ENCODE results near the gene GIT2.
"Not testable (repeated sequence)": the region's sequence is repeated elsewhere in the genome, so short reads cannot be mapped to it uniquely, and the experiment has no call there.

GIT2 gene

DNA sequence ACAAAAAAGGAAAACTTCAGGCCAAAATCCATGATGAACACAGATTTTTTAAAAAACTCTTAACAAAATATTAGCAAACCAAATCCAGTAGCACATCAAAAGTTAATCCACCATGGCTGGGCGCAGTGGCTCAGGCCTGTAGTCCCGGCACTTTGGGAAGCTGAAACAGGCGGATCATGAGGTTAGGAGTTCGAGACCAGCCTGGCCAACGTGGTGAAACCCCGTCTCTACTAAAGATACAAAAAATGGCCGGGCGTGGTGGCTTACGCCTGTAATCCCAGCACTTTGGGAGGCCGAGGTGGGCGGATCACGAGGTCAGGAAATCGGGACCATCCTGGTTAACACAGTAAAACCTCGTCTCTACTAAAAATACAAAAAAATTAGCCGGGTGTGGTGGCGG lies 9.9 kb downstream of the GIT2 start:
- H3K36me3 ChIP-seq (ENCODE audit: control insufficient read depth in 5 of 5, insufficient read depth in 5 of 5, low read length in 5 of 5) = peaks cover 38 to 83% (median 61%) of the 10 kb centered on the region in 5 donors
- H3K9ac ChIP-seq (ENCODE audit: low read length in 5 of 5); H3K9me3 ChIP-seq (ENCODE audit: control insufficient read depth in 5 of 5, low read length in 5 of 5); H3K4me3 ChIP-seq (ENCODE audit: low read depth in 1 of 5, low read length in 5 of 5); H3K27ac ChIP-seq (ENCODE audit: low read depth, low read length); H3K27me3 ChIP-seq (ENCODE audit: control insufficient read depth in 5 of 5, insufficient read depth in 4 of 5, low read length in 5 of 5); H3K4me1 ChIP-seq (ENCODE audit: control insufficient read depth in 5 of 5, insufficient read depth in 5 of 5, low read length in 5 of 5): not testable (repeated sequence)

DNA sequence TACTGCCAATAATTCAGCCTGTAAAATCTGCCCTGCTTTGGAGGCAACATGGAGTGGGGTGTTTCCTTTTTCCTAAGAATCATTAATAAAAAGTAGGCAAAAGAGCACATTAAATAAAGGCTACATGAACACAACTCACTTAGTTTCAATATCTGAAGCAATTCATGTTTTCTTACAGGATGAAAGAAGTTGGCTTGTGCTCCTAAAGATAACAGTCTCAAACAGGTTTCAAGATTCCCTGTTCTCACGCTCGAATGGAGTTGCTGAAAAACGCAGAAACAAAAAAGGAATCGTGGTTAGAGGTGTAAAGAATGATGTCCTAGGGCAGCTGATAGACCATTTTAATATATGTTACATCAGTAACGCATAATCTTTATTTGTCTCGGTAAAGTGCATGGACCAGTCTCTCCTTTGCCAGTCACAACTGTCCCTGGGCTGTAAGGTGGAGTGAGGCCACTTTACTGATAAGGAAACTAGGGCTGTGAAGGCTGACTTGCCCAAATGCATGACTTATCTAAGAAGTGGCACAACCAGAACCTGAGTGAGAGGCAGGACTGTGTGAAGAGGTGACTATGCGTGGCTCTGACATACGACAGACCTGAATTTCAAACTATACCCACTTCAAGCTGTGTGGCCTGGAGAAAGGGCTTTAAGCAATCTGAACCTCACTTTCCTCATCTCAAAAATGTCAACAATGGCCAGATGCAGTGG lies 12.6 kb downstream of the GIT2 start:
- no peak overlapping the region for H3K9ac ChIP-seq (ENCODE audit: low read length in 5 of 5)
- H3K27me3 ChIP-seq (ENCODE audit: control insufficient read depth in 5 of 5, insufficient read depth in 4 of 5, low read length in 5 of 5) = no peaks in the 10 kb centered on the region
- H3K9me3 ChIP-seq (ENCODE audit: control insufficient read depth in 5 of 5, low read length in 5 of 5) = no peaks in the 10 kb centered on the region
- H3K36me3 ChIP-seq (ENCODE audit: control insufficient read depth in 5 of 5, insufficient read depth in 5 of 5, low read length in 5 of 5) = peaks cover 37 to 87% (median 68%) of the 10 kb centered on the region in 5 donors
- H3K4me1 ChIP-seq (ENCODE audit: control insufficient read depth in 5 of 5, insufficient read depth in 5 of 5, low read length in 5 of 5) = peaks cover 0 to 3% (median 0%) of the 10 kb centered on the region in 5 donors
- H3K27ac ChIP-seq (ENCODE audit: low read depth, low read length) = no peak overlapping the region
- no peak overlapping the region for H3K4me3 ChIP-seq (ENCODE audit: low read depth in 1 of 5, low read length in 5 of 5)

DNA sequence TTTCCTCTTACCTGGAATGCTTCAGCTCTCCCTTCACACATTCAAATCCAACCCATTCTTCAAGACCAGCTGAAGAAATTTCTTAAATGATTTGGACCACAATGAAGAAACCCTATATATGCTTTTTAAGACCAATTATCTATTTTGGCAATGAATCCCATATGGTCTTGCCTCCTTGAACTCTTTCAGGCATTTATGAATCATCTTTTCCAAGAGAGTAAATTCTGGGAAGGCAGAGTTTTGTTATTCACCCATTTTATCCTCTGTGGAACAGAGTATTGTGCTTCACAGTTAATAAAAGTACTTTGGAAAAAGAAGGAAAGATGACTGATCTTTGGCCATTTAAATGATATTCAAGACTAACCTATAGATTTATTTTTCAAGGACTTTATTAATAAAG lies 14.0 kb downstream of the GIT2 start:
- H3K4me3 ChIP-seq (ENCODE audit: low read depth in 1 of 5, low read length in 5 of 5) = no peak overlapping the region
- peaks cover 0 to 3% (median 0%) of the 10 kb centered on the region in 5 donors for H3K4me1 ChIP-seq (ENCODE audit: control insufficient read depth in 5 of 5, insufficient read depth in 5 of 5, low read length in 5 of 5)
- H3K36me3 ChIP-seq (ENCODE audit: control insufficient read depth in 5 of 5, insufficient read depth in 5 of 5, low read length in 5 of 5) = peaks cover 33 to 85% (median 68%) of the 10 kb centered on the region in 5 donors
- H3K9ac ChIP-seq (ENCODE audit: low read length in 5 of 5) = no peak overlapping the region
- no peaks in the 10 kb centered on the region for H3K9me3 ChIP-seq (ENCODE audit: control insufficient read depth in 5 of 5, low read length in 5 of 5)
- H3K27me3 ChIP-seq (ENCODE audit: control insufficient read depth in 5 of 5, insufficient read depth in 4 of 5, low read length in 5 of 5) = no peaks in the 10 kb centered on the region
- no peak overlapping the region for H3K27ac ChIP-seq (ENCODE audit: low read depth, low read length)

DNA sequence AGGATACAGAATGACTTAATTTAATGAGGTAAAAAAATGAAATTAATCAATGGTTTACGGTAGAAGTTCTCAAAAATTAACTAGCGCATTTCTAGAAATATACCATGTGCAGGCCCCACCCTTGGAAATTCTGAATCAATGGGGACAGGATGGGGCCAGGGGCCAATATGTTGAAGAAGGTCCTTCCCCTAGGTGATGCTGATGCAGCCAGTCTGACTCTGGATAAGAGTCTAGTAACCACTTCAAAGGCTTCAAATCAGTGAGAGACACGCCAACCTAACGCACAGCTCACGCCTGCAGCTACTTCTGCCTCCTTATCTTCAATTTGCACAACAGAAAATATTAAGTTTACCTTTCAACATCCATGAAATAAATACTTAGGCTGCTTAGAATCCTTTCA lies 14.9 kb downstream of the GIT2 start:
- Histone ChIP-seq H3K36me3 (ENCODE audit: control insufficient read depth in 5 of 5, insufficient read depth in 5 of 5, low read length in 5 of 5) (peaks cover 33 to 93% (median 75%) of the 10 kb centered on the region in 5 donors), H3K27me3 (ENCODE audit: control insufficient read depth in 5 of 5, insufficient read depth in 4 of 5, low read length in 5 of 5) (no peaks in the 10 kb centered on the region), H3K4me3 (ENCODE audit: low read depth in 1 of 5, low read length in 5 of 5) (no peak overlapping the region), H3K9me3 (ENCODE audit: control insufficient read depth in 5 of 5, low read length in 5 of 5) (no peaks in the 10 kb centered on the region), H3K27ac (ENCODE audit: low read depth, low read length) (no peak overlapping the region), H3K4me1 (ENCODE audit: control insufficient read depth in 5 of 5, insufficient read depth in 5 of 5, low read length in 5 of 5) (peaks cover 0 to 3% (median 0%) of the 10 kb centered on the region in 5 donors), H3K9ac (ENCODE audit: low read length in 5 of 5) (no peak overlapping the region)

DNA sequence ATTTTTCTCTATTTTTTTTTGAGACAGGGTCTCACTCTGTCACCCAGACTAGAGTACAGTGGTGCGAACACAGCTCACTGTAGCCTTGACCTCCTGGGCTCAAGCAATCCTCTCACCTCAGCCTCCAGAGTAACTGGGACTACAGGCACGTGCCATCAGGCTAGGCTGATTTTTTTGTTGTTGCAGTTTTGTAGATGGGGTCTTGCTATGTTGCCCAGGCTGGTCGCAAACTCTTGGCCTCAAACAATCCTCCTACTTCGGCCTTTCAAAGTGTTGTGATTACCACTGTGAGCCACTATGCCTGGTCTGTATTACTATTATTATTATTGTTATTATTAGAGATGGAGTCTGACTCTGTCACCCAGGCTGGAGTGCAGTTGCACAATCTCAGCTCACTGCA lies 23.3 kb downstream of the GIT2 start:
- peaks cover 6 to 84% (median 51%) of the 10 kb centered on the region in 5 donors for H3K36me3 ChIP-seq (ENCODE audit: control insufficient read depth in 5 of 5, insufficient read depth in 5 of 5, low read length in 5 of 5)
- H3K9me3 ChIP-seq (ENCODE audit: control insufficient read depth in 5 of 5, low read length in 5 of 5) = no peaks in the 10 kb centered on the region
- no peak overlapping the region for H3K27ac ChIP-seq (ENCODE audit: low read depth, low read length)
- no peaks in the 10 kb centered on the region for H3K4me1 ChIP-seq (ENCODE audit: control insufficient read depth in 5 of 5, insufficient read depth in 5 of 5, low read length in 5 of 5)
- H3K4me3 ChIP-seq (ENCODE audit: low read depth in 1 of 5, low read length in 5 of 5) = no peak overlapping the region
- H3K27me3 ChIP-seq (ENCODE audit: control insufficient read depth in 5 of 5, insufficient read depth in 4 of 5, low read length in 5 of 5) = no peaks in the 10 kb centered on the region
- no peak overlapping the region for H3K9ac ChIP-seq (ENCODE audit: low read length in 5 of 5)

DNA sequence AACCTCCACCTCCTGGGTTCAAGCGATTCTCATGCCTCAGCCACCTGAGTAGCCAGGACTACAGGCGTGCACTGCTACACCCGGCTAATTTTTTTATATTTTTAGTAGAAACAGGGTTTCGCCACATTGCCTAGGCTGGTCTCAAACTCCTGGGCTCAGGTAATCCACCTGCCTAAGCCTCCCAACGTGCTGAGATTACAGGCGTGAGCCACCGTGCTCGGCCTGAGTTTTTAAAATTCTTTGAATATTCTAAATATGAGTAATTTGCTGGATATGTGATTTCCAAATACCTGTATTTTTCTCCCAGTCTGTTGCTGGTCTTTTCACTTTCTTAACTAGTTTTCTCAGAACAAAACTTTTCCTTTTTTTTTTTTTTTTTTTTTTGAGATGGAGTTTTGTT lies 27.4 kb downstream of the GIT2 start:
- Histone ChIP-seq H3K27me3 (ENCODE audit: control insufficient read depth in 5 of 5, insufficient read depth in 4 of 5, low read length in 5 of 5) (no peaks in the 10 kb centered on the region), H3K9me3 (ENCODE audit: control insufficient read depth in 5 of 5, low read length in 5 of 5) (no peaks in the 10 kb centered on the region), H3K4me3 (ENCODE audit: low read depth in 1 of 5, low read length in 5 of 5) (no peak overlapping the region), H3K27ac (ENCODE audit: low read depth, low read length) (no peak overlapping the region), H3K4me1 (ENCODE audit: control insufficient read depth in 5 of 5, insufficient read depth in 5 of 5, low read length in 5 of 5) (no peaks in the 10 kb centered on the region), H3K36me3 (ENCODE audit: control insufficient read depth in 5 of 5, insufficient read depth in 5 of 5, low read length in 5 of 5) (peaks cover 27 to 80% (median 50%) of the 10 kb centered on the region in 5 donors), H3K9ac (ENCODE audit: low read length in 5 of 5) (no peak overlapping the region)

DNA sequence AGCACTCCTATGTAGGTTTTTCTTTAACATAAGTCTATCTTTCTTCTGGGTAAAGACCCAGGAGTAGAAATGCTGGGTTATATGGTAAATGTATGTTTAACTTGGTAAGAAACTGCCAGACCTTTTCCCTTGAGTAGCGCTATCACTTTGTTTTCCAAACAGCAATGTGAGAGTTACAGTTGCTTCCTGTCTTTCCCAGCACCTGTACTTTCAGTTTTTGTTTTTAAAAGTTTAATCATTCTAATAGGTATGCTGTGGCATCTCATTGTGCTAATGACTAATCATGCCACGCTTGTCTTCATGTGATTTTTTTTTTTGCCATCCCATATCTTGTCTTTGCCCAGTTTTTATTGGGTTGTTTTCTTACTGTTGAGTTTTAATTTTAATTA lies 28.1 kb downstream of the GIT2 start:
- Histone ChIP-seq H3K4me1 (ENCODE audit: control insufficient read depth in 5 of 5, insufficient read depth in 5 of 5, low read length in 5 of 5) (no peaks in the 10 kb centered on the region), H3K27ac (ENCODE audit: low read depth, low read length) (no peak overlapping the region), H3K36me3 (ENCODE audit: control insufficient read depth in 5 of 5, insufficient read depth in 5 of 5, low read length in 5 of 5) (peaks cover 32 to 83% (median 56%) of the 10 kb centered on the region in 5 donors), H3K27me3 (ENCODE audit: control insufficient read depth in 5 of 5, insufficient read depth in 4 of 5, low read length in 5 of 5) (no peaks in the 10 kb centered on the region), H3K9ac (ENCODE audit: low read length in 5 of 5) (no peak overlapping the region), H3K9me3 (ENCODE audit: control insufficient read depth in 5 of 5, low read length in 5 of 5) (no peaks in the 10 kb centered on the region), H3K4me3 (ENCODE audit: low read depth in 1 of 5, low read length in 5 of 5) (no peak overlapping the region)

DNA sequence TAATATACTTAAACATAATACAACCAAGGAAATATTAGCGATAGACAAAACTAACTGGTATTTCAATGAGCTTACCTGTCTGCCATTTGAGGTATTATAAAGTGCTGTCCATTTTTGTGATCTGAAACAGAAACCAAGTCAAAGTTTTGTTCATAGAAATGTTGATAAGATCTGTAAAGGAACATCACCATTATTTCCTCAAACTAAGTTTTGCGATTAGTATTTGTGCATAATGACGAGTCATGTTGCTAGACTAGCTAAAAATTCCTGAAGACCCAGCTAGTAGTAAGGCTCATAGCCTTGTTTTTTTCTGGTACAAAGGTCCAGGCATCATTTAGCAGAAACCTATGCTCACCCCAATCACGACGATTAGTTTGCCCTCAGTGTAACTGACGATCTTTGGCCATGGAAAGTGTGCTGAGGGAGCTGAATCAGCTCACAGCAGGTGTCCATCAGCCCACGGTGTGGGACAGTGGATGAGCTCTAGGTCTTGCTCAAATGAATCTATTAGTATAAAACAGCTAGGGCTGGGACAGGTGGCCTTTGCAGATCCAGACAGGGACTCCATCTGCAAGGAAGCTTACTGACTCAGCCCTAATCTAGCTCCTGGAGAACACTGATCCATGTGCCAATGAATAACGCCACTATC lies 28.7 kb downstream of the GIT2 start:
- Histone ChIP-seq H3K4me1 (ENCODE audit: control insufficient read depth in 5 of 5, insufficient read depth in 5 of 5, low read length in 5 of 5) (no peaks in the 10 kb centered on the region), H3K27me3 (ENCODE audit: control insufficient read depth in 5 of 5, insufficient read depth in 4 of 5, low read length in 5 of 5) (no peaks in the 10 kb centered on the region), H3K36me3 (ENCODE audit: control insufficient read depth in 5 of 5, insufficient read depth in 5 of 5, low read length in 5 of 5) (peaks cover 32 to 83% (median 57%) of the 10 kb centered on the region in 5 donors), H3K4me3 (ENCODE audit: low read depth in 1 of 5, low read length in 5 of 5) (no peak overlapping the region), H3K9me3 (ENCODE audit: control insufficient read depth in 5 of 5, low read length in 5 of 5) (no peaks in the 10 kb centered on the region), H3K27ac (ENCODE audit: low read depth, low read length) (no peak overlapping the region), H3K9ac (ENCODE audit: low read length in 5 of 5) (no peak overlapping the region)

DNA sequence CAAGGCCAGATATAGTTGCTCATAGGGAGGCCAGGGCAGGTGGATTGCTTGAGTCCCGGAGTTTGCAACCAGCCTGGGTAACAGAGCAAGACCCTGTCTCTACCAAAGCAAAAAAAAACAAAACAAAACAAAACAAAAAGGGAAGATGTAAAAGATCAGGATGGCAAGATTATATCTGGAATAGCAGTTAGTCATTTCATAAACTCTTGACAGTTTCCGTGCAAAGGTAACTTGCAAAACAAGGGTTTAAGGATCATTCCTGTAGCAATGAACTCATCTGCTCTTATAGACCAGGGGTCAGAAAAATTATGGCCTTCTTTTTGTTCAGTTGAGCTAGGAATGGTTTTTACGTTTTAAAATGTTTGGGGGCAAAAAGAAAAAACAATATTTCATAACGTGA lies 29.6 kb downstream of the GIT2 start:
- Histone ChIP-seq H3K36me3 (ENCODE audit: control insufficient read depth in 5 of 5, insufficient read depth in 5 of 5, low read length in 5 of 5) (peaks cover 31 to 85% (median 66%) of the 10 kb centered on the region in 5 donors), H3K9me3 (ENCODE audit: control insufficient read depth in 5 of 5, low read length in 5 of 5) (no peaks in the 10 kb centered on the region), H3K9ac (ENCODE audit: low read length in 5 of 5) (no peak overlapping the region), H3K4me3 (ENCODE audit: low read depth in 1 of 5, low read length in 5 of 5) (no peak overlapping the region), H3K27me3 (ENCODE audit: control insufficient read depth in 5 of 5, insufficient read depth in 4 of 5, low read length in 5 of 5) (no peaks in the 10 kb centered on the region), H3K27ac (ENCODE audit: low read depth, low read length) (no peak overlapping the region), H3K4me1 (ENCODE audit: control insufficient read depth in 5 of 5, insufficient read depth in 5 of 5, low read length in 5 of 5) (no peaks in the 10 kb centered on the region)

DNA sequence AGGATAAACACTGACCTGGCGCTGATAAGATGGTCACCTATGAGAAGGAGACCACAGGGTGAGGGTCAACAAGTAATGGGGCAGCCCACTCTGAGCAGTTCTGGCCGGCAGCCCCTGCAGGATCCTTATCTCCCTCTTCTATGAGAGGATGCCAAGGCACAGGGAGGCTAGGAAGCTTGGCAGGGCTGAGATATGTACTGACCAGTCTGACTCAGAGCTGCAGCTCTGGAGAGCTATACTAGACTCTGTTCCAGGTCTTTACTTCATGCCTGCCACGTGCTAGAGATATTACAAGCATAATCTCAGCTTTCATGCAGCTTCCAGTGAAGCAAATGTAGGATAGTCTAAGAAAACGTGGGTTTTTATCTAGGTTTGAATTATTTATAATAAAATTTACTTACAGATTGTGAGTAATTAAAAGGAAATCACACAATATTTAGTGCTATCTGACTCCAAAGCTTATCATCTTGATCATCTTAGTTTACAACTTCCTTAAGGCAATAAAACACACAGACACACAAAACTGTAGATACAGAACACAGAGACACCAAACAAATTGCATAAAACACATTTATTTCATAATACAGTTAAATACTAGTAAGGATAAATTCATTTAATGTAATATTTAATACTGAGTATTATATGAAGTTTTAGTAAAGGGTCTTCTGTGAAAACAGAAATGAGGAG lies 32.3 kb downstream of the GIT2 start:
- Histone ChIP-seq H3K36me3 (ENCODE audit: control insufficient read depth in 5 of 5, insufficient read depth in 5 of 5, low read length in 5 of 5) (peaks cover 38 to 83% (median 67%) of the 10 kb centered on the region in 5 donors), H3K27ac (ENCODE audit: low read depth, low read length) (no peak overlapping the region)

More for the DNA sequence above, 32.3 kb downstream of the GIT2 start:
- Histone ChIP-seq H3K9me3 (ENCODE audit: control insufficient read depth in 5 of 5, low read length in 5 of 5) (no peaks in the 10 kb centered on the region), H3K9ac (ENCODE audit: low read length in 5 of 5) (no peak overlapping the region), H3K4me3 (ENCODE audit: low read depth in 1 of 5, low read length in 5 of 5) (no peak overlapping the region), H3K4me1 (ENCODE audit: control insufficient read depth in 5 of 5, insufficient read depth in 5 of 5, low read length in 5 of 5) (no peaks in the 10 kb centered on the region), H3K27me3 (ENCODE audit: control insufficient read depth in 5 of 5, insufficient read depth in 4 of 5, low read length in 5 of 5) (no peaks in the 10 kb centered on the region)
